HFF-Myc (cell line): ENCODE measurements around the gene OPRL1.

Experiments used
- DNase-seq: peaks from one replicate; pipeline ENCODE4 v3.0.0-alpha.2; 2011; ENCODE audit warnings: low read depth; ENCODE audit errors: extremely low read depth
- H3K4me3 ChIP-seq: replicated peaks from 2 replicates; pipeline ENCODE4 v1.5.1; 2011; ENCODE audit warnings: low read depth, mild to moderate bottlenecking, control low read depth, low read length
- CTCF ChIP-seq: IDR thresholded peaks from 2 replicates; pipeline ENCODE4 v1.5.1; 2012; ENCODE audit warnings: mild to moderate bottlenecking, low read depth, low read length, control low read depth; ENCODE audit errors: missing control alignments

Gene OPRL1

GRCh38 chr20:64074184-64074789, 5.6 kb upstream of the OPRL1 start:
- H3K4me3 ChIP-seq, result no peak overlapping the region
- DNase-seq, result no peak
- TF ChIP-seq CTCF, result no peak

GRCh38 chr20:64074963-64075362, 4.9 kb upstream of the OPRL1 start:
- TF ChIP-seq CTCF, result no peak
- no peak overlapping the region for H3K4me3 ChIP-seq
- no peak for DNase-seq

DNA sequence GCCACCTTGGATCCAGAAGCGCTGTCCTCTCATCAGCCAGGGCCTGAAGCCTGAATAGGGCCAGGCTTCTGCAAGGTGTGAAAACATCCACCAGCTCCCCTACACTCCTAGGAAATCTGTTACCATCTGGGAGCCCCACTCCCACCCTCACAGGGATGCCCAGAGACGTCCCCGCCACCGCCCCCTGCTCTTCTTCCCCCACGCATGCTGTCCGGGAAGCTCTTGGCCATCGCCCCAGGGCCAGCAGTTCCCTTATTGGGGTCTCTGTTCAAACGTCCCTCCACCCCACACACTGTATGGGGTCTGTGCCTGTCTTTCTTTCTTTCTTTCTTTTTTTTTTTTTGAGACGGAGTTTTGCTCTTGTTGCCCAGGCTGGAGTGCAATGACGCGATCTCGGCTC, 4.3 kb upstream of the OPRL1 start:
- TF ChIP-seq CTCF, result no peak
- no peak overlapping the region for H3K4me3 ChIP-seq
- no peak for DNase-seq

GRCh38 chr20:64076061-64076997, 3.6 kb upstream of the OPRL1 start:
- no peak overlapping the region for H3K4me3 ChIP-seq
- no peak for TF ChIP-seq CTCF
- DNase-seq, result no peak

- no peak overlapping the region for H3K4me3 ChIP-seq
- no peak for TF ChIP-seq CTCF
- DNase-seq, result no peak
Measured at GRCh38 chr20:64077094-64077493, 2.8 kb upstream of the OPRL1 start.

DNA sequence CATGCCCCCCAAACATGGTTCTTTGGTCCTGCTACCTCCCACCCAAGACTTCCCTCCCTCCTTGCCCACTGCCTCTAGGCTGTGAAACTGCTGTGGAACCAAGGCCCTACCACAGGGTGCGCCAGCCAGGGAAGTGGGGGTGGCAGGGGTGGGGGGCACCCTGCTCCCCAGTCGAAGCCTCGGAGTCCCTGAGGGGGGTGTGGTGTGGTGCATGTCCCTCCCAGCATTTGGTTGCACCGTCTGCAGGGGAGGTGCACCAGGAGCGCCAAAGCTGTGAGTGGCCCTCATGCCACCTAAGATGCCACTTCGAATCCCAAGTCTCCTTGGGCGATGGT, 2.4 kb upstream of the OPRL1 start:
- H3K4me3 ChIP-seq, result no peak overlapping the region
- DNase-seq, result no peak
- no peak for TF ChIP-seq CTCF
